Measurements from ENCODE around the gene NME4.

DNA sequence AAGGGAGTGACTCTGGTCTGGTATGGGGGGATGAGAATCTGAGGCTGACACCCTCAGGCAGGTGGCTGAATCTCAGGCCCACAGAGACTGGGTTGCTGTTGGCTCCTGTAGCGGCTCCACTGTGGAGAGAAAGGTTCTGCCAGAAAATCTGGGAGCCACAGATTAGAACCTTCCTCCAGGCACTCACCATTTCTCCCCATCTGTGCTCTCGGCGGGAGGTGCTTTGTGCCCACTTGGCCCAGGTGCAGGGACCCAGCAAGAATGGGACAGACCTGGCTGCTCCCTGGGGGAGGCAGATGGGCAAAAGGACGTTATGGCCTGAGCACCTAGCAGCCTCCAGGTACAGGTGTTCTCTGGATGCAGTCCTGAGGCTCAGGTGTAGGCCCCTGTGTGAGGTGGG lies 48.6 kb downstream of the NME4 start:
- TF ChIP-seq POLR2A (IDR thresholded peaks at IDR 0.05), result no peak
- TF ChIP-seq, protein P1, sequence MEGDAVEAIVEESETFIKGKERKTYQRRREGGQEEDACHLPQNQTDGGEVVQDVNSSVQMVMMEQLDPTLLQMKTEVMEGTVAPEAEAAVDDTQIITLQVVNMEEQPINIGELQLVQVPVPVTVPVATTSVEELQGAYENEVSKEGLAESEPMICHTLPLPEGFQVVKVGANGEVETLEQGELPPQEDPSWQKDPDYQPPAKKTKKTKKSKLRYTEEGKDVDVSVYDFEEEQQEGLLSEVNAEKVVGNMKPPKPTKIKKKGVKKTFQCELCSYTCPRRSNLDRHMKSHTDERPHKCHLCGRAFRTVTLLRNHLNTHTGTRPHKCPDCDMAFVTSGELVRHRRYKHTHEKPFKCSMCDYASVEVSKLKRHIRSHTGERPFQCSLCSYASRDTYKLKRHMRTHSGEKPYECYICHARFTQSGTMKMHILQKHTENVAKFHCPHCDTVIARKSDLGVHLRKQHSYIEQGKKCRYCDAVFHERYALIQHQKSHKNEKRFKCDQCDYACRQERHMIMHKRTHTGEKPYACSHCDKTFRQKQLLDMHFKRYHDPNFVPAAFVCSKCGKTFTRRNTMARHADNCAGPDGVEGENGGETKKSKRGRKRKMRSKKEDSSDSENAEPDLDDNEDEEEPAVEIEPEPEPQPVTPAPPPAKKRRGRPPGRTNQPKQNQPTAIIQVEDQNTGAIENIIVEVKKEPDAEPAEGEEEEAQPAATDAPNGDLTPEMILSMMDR (IDR thresholded peaks at IDR 0.05), result no peak

Measured in testis (tissue), 2 donors.